GM12875 (cell line): ENCODE measurements around the gene KLHL3.
"Not testable (repeated sequence)": the region's sequence is repeated elsewhere in the genome, so short reads cannot be mapped to it uniquely, and the experiment has no call there.

Experiments used
- H3K4me3 ChIP-seq: one replicate; pipeline ENCODE4 v1.5.1; 2011; ENCODE audit warnings: low read depth, low read length, control low read depth
- TF ChIP-seq, protein P1 (sequence below): IDR thresholded peaks from 2 replicates; pipeline ENCODE4 v1.5.1; 2011; ENCODE audit warnings: low read depth, mild to moderate bottlenecking, control low read depth, inconsistent platforms, low read length, moderate library complexity, borderline replicate concordance; ENCODE audit not compliant: insufficient read depth

Gene KLHL3

DNA sequence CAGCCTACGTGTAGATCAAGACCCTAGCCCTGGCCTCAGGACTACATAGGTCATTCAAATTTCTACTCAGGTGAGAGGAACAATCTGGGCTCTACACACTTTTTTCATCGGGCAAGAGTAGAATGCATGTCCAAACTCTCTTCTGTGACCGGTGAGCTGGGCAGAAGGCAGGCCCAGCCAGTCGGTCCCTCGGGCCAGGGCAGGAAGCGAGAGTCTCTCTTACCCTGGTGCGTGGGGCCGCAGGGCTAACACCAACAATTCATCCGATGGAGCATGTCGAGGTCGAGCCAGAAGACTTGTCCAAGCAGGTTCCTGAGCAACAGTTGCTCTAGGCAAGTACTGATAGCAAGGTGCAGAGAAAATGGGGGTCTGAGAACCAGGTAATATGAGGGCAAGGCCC lies 88.5 kb downstream of the KLHL3 start:
- H3K4me3 ChIP-seq = no peak overlapping the region
- TF ChIP-seq, protein P1, sequence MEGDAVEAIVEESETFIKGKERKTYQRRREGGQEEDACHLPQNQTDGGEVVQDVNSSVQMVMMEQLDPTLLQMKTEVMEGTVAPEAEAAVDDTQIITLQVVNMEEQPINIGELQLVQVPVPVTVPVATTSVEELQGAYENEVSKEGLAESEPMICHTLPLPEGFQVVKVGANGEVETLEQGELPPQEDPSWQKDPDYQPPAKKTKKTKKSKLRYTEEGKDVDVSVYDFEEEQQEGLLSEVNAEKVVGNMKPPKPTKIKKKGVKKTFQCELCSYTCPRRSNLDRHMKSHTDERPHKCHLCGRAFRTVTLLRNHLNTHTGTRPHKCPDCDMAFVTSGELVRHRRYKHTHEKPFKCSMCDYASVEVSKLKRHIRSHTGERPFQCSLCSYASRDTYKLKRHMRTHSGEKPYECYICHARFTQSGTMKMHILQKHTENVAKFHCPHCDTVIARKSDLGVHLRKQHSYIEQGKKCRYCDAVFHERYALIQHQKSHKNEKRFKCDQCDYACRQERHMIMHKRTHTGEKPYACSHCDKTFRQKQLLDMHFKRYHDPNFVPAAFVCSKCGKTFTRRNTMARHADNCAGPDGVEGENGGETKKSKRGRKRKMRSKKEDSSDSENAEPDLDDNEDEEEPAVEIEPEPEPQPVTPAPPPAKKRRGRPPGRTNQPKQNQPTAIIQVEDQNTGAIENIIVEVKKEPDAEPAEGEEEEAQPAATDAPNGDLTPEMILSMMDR = no peak

DNA sequence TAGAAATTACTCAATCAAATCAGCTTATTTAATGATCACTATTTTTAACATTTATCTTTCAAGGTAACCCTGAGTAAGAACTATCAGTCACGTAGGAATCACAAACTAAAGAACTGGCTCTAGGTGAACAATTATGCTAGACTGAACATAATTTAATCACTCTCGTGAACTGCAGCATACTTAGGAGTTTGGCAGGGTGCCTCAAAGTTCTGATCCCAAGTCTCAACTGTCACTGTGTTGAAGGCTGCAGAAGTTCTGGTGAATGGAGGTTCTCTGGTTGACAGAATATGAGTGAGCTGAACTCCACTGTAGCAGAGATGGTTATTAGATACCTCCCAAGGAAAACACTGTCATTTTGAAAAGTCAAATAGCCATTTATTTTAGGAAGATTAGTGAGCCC lies 89.1 kb downstream of the KLHL3 start:
- TF ChIP-seq, protein P1 = no peak
- H3K4me3 ChIP-seq = no peak overlapping the region

DNA sequence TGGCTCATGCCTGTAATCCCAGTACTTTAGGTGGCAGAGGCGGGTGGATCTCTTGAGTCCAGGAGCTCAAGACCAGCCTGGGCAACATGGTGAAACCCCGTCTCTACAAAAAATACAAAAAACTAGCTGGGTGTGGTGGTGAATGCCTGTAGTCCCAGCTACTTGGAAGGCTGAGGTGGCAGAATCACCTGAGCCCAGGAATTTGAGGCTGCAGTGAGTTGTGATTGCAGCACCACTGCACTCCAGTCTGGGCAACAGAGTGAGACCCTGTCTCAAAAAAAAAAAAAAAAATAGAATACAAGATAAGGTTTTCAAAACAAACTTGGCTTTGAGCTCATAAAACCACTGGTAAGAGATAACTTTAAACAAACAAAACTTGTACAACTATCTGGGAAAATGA lies 92.8 kb downstream of the KLHL3 start:
- not testable (repeated sequence) for H3K4me3 ChIP-seq

DNA sequence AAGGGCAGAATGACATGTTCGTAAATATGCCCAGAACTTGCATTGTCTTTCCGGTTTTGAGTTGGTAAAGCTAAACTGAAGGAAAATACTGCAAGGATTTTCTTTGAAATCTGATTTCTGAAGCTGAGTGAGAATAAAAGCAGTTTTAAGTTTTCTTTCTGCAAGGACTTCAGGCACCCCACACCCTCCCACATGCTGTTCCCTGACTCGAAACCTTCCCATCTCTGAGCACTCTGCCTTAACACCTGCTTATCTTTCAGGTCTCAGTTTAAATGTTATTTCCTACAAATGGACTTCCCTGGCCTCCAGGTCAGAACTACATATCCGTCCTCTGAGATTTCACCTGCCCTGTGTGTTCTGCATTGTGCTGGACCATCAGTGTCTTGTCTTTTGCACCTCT lies 93.8 kb downstream of the KLHL3 start:
- no peak overlapping the region for H3K4me3 ChIP-seq

DNA sequence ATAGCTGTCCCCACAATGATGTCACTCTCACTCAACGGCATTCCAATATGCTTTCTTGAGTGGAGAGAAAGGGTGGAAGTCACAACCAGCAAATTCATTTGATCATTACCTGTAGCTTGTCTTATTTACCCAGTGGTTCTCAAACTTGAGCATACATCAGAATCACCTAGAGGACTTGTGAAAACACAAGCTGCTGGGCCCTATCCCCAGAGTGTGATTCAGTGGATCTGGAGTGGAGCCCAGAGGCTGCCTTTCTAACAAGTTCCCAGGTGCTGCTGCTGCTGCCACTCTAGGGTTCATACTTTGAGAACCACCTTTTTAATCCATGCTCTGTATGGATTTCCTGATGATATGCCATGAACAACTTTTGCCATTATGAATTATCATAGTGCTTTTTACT lies 94.7 kb downstream of the KLHL3 start:
- H3K4me3 ChIP-seq = no peak overlapping the region
- TF ChIP-seq, protein P1 = no peak

More for the DNA sequence above, 93.8 kb downstream of the KLHL3 start:
- TF ChIP-seq, protein P1 = no peak

DNA sequence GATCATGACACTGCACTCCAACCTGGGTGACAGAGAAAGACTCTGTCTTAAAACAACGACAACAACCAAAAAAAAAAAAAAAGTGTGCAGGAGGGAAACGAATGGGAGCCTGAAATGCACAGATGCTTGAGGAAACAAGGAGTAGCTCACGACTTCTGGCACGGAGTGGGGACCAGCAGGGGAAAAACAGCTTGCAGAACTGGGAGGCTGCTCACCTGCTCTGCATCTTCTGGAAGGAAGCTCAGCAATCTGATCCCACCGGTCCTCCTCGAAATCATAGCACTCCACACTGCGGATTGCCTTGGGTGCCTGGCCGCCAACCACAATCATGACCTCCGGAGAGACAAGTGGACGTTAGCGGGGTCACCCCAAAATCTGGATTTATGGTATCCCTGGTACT lies 96.2 kb downstream of the KLHL3 start:
- TF ChIP-seq, protein P1 = no peak
- no peak overlapping the region for H3K4me3 ChIP-seq

DNA sequence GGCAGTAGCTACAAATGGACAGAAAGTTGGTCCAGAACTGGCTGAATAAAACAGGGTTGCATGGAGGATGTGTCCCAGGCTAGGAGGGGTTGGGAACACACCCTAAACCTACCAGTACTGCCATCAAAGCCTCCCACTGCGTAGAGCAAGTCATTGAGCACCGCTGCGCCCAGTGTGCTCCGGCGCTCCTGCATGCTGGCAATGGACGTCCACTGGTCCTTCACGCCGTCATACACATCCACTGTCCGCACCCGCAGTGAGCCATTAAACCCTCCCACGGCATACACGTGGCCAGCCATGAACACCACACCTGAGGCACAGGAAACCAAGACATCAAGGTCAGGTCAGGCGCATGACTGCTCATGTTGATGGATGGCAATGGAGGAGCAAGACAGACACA lies 97.0 kb downstream of the KLHL3 start:
- no peak overlapping the region for H3K4me3 ChIP-seq

More for the DNA sequence above, 97.0 kb downstream of the KLHL3 start:
- TF ChIP-seq, protein P1 = no peak
